IPS DF 4.7 (cell line): ENCODE data around the gene CSNK1E.
"Not testable (repeated sequence)": the region's sequence is repeated elsewhere in the genome, so short reads cannot be mapped to it uniquely, and the experiment has no call there.

Source experiments
- DNase-seq: peaks from one replicate; pipeline ENCODE4 v3.0.0-alpha.2; 2013; ENCODE audit warnings: low spot score; ENCODE audit errors: extremely low read depth

Gene CSNK1E

DNA sequence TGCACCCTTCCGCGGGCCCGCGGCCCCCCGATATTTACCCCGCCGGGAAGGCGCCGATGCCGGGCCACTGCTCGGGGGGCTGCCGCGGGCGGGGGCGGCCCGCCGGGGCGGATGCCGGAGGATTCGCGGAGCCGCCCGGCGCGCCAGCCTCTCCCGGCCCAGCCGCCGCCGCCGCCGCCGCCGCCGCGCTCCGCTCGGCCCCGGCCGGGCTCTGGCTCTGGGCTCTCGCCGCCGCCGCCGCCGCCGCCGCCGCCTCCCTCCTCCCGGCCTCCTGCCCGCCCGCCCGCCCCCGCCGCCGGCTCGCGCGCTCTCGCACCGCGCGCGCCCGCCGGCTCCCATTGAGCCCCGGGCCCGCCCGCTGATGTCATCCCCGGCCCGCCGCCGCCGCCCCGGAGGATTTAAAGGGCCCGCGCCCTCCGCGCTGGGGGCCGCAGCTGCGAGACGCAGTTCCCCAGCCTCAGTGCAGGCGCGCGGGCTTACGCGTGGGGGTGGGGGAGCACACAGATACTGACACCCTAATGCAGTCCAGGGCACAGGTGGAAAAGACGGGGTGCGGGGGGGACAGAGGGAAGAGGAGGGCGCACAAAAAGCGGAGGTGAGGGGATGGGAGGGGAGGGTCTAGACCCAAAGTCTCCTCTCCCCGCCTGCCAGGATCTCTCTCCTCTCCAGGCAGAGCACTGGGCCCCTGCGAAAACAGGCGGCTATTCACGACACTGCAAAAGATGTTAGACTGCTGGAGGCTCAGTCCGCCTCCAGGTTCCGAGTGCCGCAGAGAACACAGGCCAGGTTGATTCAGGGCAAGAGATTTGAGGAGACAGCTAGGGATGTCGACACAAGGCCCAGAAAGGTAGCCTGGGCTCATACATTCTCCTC, at the start of gene CSNK1E:
TSS of gene CSNK1E (minus strand) at position 312 of the 873 bp plus-strand sequence. CDS start 3,276 bp downstream, outside the sequence.
- no peak for DNase-seq

DNA sequence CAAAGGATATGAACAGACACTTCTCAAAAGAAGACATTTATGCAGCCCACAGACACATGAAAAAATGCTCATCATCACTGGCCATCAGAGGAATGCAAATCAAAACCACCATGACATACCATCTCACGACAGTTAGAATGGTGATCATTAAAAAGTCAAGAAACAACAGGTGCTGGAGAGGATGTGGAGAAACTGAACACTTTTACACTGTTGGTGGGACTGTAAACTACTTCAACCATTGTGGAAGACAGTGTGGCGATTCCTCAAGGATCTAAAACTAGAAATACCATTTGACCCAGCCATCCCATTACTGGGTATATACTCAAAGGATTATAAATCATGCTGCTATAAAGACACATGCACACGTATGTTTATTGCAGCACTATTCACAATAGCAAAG, 48.6 kb upstream of the CSNK1E start:
- not testable (repeated sequence) for DNase-seq

DNA sequence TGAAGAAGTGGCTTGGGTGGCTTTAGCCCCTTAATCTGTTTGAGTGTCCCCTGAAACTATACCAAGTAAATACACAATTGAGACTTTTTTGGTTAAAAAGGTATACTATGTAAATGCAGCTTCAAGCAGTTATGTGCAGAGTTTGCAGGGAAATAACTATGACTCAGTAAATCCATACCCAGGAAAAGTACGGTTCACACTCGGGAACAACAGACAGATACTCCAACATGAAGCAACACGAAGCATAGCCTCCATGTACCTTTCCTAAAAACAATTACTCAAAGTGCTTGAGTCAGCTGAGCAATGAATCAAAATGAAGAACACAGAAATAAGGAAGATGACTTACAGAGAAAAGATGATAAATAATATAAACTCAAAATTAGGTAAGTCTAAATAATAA, 47.9 kb upstream of the CSNK1E start:
- not testable (repeated sequence) for DNase-seq

DNA sequence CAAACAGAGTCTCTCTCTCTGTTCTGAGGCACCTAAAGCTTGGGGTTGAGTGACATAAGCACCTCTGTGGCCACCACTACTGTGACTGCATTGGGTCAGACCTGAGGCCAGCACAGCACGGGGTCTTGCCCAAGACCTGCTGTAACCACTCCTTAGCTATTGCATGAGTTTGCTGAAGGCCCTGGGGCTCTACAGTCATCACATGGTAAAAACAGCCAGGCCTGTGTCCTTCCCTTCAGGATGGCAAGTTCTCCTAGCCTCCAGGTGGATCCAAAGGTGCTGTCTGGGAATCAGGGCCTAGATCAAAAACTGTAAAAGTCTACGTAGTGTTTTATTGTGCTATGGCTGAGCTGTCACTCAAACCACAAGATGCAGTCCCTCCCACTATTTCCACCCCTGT, 43.3 kb upstream of the CSNK1E start:
- DNase-seq: not testable (repeated sequence)

DNA sequence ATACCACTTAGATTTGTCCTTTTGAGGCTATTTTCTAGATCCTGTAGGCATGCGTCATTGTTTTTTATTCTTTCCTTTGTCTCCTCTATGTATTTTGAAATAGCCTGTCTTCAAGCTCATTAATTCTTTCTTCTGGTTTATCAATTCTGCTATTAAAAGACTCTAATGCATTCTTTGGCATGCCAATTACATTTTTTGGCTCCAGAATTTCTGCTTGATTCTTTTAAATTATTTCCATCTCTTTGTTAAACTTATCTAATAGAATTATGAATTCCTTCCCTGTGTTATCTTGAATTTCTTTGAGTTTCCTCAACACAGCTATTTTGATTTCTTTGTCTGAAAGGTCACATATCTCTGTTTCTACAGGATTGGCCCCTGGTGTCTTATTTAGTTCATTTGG, 42.6 kb upstream of the CSNK1E start:
- DNase-seq: not testable (repeated sequence)

DNA sequence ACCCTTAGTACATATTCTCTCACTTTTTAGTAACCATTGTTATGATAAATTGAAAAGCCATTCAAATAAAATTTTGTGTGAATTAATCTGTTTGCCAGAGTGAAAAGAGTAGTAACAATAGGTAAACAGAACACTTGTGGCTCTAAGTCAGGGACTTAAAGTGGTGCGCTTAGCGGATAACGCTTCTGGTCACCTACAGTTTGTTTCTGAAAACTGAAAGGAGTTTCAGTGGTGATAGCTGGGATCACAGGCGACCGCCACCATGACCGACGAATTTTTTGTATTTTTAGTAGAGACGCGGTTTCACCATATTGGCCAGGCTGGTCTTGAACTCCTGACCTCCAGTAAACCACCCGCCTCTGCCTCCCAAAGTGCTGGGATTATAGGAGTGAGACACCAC, 40.7 kb upstream of the CSNK1E start:
- DNase-seq: not testable (repeated sequence)

DNA sequence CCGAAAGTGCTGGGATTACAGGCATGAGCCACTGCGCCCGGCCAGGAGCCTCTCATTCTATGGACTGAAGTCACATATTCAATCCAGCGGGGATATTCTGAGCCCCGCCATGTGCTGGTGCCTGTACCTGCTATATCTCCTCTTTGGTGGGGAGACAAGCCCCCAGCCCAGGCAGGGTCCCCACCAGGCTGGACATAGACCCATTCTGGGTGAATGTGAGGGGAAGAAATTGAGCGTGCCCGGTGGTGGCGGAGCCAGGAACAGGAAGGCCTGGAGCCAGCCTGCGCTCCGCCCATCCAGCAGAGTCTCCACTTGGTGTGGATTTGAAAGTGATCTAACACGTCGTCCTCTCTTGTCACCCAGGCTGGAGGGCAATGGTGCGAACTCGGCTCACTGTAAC, 38.0 kb upstream of the CSNK1E start:
- DNase-seq: no peak

DNA sequence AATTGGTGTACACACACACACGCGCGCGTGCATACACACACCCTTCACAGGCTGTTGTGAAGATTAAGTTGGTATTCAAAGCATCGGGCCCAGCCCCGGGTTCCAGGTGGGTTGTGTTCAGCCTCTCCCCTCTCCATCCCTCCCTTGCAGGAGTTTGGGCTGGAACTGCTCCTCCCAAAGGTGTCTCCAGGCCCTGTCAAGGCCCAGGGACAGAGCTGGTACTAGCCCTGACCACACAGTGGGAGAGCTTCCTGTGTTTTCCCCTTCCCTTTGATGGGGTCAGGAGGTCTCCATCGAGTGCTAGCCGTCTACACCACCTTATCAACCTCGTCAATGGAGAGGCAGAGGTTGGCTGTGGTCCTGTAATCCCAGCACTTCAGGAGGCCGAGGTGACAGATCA, 36.5 kb upstream of the CSNK1E start:
- no peak for DNase-seq

DNA sequence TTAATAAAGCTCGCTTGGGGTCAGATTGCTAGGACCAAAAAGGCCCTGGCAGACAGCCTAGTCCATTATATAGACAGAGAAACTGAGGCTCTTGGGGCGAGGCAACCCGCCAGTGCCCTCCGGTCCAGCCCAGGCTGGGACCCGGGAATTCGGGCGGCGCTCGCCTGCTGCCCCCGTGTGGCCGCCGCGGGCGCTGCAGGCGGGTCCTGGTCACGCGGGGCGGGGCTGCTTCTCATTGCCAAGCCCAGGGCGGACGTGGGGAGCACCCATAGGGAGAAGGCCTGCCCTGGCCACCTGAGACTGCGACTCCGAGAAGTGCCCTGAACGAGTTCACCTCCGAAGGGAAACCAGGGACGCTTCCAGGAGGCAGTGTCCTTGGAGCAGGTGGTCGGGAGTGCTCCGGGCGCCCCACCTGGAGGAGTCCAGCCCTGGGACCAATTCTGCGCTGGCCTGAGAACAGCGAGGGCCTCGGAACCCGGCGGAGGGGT, 36.0 kb upstream of the CSNK1E start:
- DNase-seq: no peak

DNA sequence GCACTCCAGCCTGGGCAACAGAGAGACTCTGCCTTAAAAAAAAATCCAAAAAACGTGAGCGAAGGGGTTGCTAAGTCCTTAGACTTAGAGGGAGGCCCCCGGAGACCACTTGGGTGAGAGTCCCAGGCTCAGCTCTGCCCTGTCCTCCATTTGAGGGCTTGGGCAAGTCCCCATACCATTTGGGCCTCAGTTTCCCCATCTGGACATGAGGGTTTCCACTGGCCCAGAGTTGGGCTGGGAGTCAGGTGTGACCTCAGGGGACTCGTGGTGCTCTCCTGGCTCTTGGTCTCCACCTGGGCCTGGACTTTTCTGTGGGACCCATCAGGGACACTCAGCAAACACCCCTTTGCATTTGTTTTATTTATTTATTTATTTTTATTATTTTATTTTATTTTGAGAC, 35.2 kb upstream of the CSNK1E start:
- no peak for DNase-seq

DNA sequence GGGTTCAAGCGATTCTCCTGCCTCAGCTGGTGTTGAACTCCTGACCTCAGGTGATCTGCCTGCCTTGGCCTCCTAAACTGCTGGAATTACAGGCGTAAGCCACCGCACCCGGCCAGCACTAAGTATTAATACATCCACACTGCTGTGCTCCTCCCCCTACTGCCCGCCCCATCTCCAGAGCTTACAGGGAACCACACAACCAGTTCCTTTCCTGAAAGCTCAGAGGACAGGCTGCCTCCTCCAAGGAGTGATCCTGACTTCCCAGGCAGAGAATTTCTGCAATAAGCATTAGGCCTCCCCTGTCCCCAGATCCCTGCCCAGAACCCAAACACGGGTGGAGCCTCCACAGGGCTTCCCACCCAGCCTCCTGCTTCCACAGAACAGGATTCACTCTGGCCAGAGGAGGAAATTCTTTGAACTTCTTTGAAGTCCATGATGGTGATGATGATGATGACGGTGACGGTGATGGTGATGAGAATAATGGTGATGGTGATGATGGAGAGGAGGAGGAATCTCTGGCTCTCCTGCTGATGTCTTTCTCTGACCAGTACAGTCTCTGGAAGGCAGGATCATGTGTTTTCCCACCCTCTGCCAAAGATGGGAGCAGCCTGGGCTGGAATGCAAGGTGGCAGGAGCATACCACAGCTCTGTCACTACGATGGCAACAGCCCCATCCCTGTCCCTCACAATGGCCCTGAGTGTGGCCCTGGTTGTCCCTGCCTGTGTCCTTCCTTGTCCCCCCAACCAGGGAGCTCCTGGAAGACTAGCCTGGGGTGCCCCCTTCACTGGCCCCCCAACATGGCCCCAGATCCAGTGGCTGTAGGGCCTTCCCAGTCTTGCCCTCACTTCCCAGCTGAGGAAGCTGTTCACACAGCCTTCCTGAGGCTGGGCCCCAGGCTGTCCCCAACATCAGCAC, 33.5 kb upstream of the CSNK1E start:
- no peak for DNase-seq

DNA sequence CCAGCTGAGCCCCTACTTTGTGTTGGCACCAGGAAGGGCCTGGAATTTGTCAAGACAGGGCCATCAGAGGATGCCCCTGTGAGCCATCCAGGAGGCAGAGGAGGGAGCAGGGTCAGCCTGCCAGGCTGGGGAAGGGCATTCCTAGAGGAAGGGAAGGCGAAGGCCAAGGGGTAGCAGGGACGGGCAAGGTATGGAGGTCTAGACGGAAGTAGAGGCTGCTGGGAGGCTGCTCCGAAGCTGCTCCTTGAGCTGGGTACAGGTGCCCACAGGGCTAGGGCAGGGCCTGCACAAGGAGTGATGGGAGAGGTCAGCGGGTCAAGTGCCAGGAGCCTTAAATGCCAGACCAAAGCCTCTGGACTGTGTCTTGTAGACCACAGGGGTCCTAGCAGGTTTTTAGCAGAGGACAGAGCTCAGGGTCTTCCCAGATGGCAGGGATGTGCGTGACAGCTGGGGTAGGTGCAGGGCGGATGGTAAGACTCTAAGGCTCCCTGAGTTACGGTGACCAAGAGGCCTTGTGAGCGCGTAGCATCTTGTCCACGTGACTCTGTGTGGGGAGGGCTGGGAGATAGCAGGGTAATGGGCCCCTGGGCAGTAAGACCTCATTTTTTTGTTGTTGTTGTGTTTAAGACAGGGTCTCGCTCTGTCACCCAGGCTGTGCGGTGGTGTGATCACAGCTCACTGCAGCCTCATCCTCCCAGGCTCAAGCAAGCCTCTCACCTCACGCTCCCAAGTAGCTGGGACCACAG, 31.7 kb upstream of the CSNK1E start:
- DNase-seq: no peak

DNA sequence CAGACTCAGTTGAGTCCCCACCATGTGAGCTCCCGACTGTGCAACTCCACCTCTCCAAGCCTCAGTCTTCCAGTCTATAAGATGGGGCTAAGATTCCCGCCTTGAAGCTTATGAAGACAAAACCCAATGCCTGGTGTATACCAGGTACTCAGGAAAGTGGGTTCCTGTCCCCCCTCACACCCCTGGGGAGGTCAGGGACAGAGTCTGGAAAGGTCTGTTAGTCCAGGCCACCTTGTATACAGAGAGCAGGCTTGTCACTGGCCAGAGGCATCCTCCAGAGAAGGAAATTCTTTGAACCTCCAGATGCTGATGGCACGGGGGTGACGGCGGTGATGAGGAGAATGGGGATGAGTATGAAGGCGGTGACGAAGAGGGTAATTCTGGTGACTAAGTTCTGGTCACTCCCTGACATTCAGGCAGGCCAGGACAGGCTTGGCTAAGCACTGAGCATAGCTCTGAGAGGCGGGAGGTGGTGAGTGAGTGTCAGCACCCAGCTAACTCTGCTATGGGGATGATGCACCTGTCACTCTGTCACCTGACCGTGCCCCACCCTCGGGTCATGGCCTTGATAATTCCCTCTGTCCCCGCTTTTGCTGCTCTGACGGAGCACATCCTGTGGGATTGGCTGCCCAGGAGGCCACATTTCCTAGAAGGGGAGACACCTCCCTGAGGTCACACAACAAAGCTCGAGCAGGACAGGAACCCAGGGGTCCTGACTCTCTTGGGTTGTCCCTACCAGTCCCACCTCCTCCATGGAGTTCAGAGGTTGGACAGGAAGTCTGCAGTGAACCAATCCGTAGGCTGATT, 30.9 kb upstream of the CSNK1E start:
- no peak for DNase-seq

DNA sequence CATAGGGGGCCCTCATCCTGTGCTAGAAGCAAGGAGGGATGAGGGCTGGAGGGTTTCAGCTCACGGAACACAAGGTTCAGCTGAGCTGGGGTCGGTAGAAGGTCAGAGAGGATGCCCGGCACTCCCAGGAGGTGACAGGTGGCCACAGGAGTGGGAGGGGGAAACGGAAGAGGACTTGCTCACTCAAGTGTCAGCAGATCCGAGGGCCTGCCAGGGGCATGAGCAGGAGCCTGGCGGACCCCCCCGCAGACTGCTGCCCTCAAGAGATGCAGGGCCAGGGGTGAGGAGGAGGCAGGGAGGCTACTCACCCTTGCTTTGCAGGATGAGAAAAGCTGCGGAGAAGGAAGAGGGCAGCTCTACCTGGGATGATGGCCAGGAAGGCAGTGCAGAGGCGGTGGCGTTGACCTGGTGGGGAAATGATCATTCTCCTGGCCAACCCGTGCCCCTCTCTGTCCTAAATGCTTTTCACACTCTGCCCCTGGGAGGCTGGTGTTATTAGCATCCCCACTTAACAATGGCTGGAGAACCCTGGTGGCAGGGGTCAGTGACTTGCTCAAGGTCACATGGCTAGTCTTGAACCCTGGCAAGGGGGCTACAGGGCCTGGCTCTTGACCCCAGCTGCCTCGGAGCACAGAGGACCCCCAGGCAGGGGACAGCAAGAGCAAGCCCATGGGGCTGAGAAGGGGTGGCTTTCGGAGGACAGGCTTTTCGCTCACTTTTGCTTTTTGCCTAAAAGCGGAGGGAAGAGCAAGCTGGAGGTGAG, 30.1 kb upstream of the CSNK1E start:
- no peak for DNase-seq

DNA sequence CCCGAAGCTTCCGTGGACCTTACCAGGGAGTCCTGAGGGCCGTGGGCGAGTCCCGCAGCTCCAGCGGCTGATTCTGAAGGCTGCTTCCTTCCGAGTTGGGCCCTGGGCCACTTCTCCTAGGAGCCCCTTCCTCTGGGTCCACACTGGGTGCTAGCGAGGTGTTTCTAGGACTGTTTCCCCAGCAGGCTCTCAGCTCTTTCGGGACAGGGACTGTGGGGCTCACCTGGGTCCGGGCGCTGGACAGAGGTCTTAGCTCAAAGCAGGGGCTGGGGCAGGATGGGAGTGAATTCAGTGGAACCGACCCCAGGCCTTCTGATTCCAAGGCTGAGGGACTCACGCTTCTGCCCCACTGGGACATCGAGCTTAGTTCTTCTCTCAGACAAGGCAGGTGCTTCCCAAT, 29.3 kb upstream of the CSNK1E start:
- no peak for DNase-seq

DNA sequence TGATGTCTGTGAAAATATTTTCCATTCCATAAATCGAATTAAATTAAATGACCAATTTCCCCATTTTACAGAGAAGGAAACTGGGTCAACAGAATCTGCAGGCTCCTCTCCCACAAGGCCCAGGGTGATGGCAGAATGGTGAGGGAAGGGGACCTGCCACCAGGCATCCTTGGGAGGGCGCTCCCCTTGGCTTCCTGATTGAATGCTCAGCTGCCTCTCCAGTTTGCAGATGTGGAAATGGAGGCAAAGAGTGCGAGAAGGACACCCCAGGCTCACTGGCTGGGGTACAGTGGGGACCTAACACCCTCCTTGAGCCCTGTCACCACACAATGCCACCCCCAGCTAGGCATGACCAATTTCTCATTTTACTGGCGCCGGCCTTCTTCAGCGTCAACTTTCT, 28.5 kb upstream of the CSNK1E start:
- DNase-seq: no peak

DNA sequence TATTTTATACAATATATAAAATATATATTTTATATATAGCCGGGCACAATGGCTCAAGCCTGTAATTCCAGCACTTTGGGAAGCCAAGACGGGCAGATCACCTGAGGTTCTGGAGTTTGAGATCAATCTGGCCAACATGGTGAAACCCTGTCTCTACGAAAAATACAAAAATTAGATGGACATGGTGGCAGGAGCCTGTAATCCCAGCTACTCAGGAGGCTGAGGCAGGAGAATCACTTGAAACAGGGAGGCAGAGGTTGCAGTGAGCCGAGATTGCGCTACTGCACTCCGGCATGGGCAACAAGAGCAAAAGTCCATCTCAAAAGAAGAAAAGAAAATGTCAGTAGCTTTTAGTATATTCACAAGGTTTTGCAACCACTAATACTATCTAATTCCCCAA, 22.7 kb upstream of the CSNK1E start:
- not testable (repeated sequence) for DNase-seq

DNA sequence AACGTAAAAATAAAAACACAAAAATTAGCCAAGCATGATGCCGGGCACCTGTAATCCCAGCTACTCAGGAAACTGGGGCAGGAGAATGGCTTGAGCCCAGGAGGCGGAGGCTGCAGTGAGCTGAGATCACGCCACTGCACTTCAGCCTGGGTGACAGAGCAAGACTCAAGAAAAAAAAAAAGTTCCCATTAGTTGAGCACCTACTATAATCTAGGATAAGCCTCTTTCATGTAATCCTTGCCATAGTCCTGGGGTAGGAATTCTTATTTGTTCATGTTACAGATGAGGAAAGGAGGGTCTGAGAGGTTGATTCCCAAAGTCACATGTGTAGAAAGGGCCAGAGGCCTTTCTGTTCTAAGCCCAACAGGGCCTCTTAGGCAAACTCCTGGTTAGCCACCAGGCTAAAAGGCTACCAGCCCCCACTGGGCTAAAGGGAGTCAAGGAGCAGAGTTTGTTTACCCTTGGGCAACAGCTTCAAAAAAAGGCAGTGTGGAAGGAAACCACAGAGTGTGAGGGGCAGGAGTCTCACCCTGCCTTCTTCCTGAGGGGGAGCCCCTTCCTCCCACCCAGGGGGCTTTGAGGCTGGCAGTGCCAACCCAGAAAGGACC, 21.6 kb upstream of the CSNK1E start:
- DNase-seq: no peak

DNA sequence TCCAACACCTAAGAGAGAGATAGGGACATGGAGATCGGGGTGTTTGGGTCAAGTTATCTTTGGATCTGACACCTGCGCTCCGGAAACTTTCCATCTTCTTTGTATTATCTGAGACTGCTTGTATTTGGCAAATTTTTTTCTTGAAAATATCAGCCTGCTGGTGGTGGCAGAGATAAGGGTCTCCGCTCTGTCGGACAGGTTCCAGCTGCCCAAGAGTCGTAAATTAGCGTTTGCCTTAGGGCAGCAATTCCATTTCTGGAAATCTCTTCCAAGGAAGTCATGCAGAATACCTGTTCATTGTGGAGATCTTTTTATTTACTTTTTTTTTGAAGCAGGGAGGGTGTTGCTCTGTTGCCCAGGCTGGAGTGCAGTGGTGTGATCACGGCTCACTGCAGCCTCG, 19.5 kb upstream of the CSNK1E start:
- no peak for DNase-seq
